Measurements from ENCODE around the gene BATF2.
A peak's percentile ranks its signal among the peaks of the same experiment; 100 is the strongest.
"Not testable (repeated sequence)": the region's sequence is repeated elsewhere in the genome, so short reads cannot be mapped to it uniquely, and the experiment has no call there.

The BATF2 gene

DNA sequence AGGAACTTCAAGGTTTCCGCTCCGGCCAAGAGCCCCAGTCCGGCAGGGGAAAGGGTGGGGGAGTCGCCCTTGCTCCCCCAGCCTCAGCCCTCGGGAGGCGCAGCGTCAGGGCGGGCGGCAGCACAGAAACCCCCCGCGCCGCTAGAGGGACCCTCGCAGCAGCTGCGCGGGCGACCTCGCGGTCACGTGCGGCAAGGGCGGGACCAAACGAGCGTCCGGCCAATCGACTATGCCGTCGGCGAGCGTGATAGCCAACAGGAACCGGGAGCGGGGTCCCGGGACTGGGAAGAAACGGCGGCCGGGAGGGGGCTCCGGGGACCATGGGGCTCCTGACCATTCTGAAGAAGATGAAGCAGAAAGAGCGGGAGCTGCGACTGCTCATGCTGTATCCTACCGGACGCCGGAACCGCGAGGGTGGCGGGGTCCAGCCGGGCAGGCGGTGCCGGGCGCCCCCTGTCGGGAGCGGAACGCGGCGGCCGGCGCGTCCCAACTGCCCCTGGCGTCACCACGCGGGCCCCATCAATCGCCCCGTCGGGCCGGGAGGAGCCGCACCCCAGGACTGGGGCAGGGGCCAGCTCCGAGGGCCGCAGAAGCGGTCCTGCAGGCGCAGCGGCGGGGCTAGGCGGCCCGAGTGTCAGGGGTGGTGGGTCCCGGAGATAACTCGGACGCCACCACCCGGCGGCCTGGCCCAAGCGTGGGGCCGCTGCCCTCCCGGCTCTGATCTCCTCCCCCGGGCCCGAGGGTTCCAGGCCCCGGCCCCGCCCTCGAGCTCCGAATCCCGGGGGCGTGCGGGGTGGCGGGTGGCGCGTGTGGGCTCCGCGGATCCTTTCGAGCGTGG is 17.3 kb upstream of the BATF2 start, which contains the start of gene ARL2:
ARL2 (plus strand) TSS at position 273 of the 838 bp plus-strand sequence; CDS start at position 321, 48 bp downstream.
- DNase-seq (ENCODE audit: low spot score): peak; percentile 95

DNA sequence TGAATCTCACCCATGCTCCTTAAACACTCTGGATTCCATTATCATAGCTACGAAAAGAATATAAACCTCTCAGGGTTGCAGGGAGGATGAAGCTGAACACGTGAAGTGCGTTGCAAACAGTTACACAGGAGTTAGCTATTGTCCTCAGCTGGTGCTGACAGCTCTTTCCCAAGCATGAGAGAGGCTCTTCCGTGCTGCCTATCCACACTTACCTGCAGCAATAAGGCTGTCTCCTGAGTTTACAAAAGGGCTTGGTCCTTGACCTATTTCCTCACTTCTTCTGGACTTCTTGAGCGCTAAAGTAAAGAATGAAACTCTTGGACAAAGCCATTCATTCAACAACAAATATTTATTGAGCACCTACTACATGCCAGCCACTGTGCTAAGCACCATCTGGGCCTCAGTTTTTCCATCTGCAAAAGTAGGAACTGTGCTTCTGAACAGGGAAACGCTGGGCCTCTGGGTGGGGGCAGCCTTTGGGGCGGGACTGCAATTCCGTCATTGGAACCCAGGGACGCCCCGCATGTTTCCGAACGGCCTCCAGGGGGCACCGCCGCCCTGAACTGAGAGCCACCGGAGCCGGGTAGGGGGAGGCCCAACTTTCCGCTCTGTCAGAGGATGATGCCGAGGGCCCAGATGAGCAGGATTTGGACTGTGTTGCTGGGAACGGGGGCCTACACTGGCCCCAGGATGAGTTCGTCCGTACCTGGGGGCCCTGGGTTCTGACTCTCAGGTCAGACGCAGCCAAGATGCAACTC is 16.5 kb upstream of the BATF2 start:
- DNase-seq (ENCODE audit: low spot score): peak; percentile 95

DNA sequence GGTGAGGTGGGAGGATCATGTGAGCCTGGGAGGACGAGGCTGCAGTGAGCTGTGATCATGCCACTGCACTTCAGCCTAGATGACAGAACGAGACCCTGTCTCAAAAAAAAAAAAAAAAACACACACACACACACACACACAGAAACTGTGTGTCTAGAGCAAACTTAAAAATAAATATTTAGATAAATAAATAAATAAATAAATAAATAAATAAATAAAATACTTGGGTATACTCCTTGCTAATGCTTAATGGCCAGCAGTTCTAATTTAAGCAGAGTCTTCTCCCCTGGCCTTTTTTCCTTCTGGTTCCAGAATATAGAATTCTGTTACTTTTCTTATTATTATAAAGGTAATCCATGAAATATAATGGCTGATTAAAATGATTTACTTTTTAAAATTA is 12.1 kb upstream of the BATF2 start:
- DNase-seq (ENCODE audit: low spot score): no peak

DNA sequence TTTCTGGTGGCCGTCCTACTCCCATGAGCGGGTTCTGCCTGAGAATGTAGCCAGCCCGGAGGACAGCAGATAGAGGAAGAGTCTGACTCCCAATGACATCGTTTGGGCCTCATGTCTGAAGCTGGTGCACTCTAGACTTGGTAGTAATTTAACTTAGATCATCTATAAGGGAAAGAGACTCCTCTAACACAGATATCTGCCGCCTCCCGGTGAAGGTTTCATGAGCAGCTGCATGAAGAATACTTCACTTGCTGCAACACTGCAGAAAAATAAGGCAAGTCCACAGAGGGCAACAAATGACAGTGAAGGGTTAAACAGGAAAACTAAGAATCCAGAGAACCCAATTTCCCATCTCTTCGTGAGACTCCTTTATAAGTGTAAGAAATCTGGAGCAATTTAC is 11.2 kb upstream of the BATF2 start:
- no peak for DNase-seq (ENCODE audit: low spot score)

DNA sequence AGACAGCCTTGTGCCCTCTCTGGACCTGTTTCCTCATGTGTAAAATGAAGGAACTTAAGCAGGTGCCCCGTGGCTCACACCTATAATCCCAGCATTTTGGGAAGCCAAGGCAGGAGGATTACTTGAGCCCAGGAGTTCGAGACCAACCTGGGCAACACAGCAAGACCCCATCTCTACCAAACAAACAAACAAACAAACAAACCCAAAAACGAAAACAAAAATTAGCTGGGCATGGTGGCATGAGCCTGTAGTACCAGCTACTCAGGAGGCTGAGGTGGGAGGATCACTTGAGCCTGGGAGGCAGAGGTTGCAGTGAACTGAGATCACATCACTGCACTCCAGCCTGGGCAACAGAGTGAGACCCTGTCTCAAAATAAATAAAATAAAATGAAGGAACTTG is 7.2 kb upstream of the BATF2 start:
- not testable (repeated sequence) for DNase-seq (ENCODE audit: low spot score)

DNA sequence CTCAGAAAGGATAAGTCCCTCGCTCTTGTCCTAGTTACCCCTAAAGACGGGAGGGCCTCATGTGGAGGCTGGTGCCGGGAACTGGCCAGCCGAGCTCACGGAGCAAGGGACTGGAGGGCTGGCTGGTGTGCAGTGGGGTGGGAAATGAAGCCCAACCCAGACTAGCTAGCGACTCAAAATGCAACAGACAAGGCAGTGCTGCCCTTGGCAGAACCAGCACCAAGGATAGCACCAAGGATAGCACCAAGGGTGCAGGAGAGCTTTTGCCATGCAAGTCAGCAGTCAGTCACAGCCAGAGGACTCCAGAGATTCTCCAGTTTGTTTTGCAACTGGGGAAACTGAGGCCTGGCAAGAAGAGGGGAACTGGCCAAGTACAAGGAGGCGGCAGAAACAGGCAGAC is 6.5 kb upstream of the BATF2 start:
- no peak for DNase-seq (ENCODE audit: low spot score)

DNA sequence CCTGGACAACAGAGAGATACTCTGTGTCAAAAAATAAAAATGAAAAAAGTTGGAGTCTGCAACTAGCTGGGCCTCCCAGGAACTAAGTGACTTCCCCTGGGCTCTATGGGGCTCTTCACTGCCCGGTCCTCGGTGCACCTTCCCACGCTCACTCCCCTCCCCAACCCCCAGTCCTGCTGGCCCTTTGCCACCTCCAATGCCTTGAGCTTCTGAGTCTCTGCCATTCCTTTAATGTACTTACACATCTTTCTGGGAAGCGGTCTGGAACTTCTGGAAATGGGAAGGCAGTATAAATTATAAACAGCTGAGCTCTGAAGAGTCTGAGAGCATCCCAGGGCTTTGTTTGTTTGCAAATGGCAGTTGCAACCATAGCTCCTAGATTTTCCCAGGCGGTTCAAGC is 5.9 kb upstream of the BATF2 start:
- no peak for DNase-seq (ENCODE audit: low spot score)

DNA sequence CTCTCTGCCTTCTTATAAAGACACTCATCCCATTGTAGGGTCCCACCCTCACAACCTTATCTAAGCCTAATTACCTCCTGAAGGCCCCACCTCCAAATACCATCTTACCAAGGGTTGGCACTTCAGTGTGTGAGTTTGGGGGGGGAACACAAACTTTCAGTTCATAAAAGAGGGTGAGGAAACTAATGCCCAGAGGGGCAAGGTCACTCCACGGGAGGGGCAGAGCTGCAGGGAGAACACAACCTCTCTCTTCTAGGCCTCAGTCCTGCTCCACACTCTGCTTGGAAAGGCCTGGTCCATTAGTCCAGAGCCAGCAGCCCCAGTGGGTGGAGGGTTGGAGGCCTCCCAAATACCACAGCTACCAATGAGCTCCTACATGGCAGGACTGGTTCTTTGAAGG is 2.7 kb upstream of the BATF2 start:
- DNase-seq (ENCODE audit: low spot score): no peak

DNA sequence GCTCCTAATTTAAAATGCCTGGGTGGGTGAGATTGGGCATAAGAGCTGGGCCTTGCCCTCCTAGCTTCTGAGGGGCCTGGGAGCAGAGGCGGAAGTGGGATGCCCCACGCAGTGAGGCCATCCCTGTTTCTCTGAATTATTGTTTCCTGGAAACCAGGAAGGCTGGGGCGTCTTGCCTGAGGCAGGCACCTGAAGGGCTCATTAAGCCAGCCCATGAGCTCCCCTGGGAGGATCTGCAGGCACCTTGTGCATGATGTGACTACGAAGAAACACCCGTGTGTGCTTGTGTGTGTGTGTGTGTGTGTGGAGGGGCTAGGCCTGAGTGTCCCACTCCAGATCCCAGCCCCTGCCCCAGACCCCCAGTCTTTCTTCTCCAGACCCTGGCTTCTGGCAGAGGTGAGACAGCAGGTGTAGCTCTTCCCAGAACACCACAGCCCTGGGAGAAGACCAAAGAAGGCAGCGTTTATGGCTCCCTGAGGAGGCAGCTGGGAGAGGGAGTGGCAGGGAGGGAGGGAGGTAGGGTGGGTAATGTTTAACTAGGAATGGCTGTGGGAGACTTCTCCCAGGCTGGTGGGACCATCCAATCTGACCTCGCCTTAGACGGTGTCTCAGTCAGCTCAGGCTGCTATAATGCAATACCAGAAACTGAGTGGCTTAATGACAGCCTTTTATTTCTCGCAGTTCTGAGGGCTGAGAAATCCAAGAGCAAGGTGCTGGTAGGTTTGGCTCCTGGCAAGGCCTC is 2.1 kb upstream of the BATF2 start:
- DNase-seq (ENCODE audit: low spot score): no peak

DNA sequence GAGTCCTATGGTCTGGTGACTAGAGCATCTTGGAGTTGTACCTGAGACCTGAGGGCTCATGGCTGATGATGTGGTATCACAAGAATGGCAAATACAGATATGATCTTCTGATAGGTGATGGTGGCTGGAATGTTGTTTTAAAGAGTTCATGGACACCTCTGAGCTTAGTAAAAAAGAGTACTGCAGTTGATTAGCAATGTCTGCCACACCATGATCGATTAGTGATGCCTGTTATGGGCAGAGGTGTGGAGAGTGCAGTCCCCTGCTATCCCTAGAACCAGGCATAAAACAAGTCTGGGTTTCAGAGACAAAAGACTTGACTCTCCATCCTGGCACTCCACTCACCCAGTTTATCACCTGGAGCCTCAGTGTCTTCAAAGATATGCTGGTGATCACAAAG is 1.4 kb upstream of the BATF2 start:
- DNase-seq (ENCODE audit: low spot score): no peak

DNA sequence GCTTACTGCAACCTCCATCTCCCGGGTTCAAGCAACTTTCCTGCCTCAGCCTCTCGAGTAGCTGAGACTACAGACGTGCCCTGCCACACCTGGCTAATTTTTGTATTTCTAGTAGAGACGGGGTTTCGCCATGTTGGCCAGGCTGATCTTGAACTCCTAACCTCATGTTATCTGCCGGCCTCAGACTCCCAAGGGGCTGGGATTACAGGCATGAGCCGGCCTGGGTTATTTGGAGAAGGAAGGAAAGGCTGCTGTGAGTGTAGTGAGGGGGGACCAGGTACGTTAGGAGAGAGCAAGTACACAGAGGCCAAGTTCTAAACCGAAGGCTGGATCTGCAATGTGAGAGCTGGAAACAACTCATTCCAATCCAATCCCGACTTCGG is 453 bp downstream of the BATF2 start:
- DNase-seq (ENCODE audit: low spot score): no peak

DNA sequence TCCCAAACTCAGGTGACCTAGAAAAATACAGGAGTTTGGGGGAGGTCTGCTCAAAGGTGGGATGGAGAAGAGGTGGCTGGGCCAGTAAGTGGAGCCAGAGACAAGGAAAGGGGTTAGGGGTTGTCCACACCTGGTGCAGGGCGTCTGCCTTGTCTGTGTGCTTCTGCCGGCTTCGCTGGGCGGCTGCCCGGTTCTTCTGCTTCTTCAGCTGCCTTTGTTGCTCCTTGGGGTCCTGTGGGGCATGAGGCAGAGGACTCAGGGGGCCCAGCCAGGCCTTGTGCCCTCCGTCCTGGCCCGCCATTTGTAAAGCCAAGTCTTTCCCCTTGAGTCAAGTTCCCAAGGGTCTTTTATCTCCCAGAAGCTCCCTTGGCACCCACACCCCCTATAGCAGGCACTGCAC is 2.5 kb downstream of the BATF2 start:
- DNase-seq (ENCODE audit: low spot score): no peak

DNA sequence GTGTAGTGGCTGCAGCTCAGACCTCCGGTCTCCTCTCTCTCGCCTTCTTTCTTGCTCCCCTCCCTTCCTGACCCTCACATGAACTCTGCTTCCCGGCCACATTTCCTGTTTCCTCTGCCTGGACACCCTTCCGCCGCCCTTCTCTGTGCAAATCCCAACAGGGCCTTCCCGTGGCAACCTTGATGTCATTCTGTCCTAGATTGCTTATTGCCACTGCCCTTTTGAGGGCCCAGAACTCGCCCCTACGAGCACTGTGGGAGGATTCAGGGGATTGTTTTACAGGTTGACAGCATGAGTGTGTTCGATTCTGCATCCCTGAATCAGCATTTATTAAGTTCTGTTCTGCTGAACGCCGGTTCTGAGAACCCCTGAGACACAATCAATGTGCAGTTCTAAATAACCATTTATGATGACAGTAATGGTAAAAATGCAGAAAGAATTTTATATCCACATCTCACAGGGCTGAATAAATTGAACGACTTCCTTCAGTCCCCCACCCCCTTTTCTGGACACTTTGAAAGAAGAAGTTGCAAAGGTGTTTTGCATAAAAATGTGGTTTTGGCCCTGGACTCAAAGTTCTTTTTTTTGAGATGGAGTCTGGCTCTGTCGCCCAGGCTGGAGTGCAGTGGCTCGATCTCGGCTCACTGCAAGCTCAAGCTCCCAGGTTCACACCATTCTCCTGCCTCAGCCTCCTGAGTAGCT is 6.4 kb downstream of the BATF2 start:
- peak; percentile 44 for DNase-seq (ENCODE audit: low spot score)

DNA sequence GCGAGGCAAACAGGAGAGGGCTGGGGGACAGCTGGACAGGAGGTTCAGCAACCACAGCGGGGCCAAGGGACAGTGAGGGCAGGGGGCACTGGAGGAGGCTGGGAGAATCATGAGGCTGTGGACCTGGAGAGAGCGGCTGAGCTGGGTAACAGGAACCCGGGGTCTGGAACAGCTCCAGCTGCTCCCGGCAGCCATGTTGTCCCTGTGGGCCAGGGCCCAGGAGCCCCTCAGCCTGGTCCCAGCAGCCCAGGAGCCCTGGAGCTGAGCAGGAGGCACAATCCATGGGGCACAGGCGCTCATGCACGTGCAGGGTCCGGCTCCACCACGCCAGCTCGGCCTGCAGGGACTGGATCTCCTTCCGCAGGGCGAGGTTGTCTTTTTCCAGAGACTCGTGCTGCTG is 7.4 kb downstream of the BATF2 start:
- no peak for DNase-seq (ENCODE audit: low spot score)

DNA sequence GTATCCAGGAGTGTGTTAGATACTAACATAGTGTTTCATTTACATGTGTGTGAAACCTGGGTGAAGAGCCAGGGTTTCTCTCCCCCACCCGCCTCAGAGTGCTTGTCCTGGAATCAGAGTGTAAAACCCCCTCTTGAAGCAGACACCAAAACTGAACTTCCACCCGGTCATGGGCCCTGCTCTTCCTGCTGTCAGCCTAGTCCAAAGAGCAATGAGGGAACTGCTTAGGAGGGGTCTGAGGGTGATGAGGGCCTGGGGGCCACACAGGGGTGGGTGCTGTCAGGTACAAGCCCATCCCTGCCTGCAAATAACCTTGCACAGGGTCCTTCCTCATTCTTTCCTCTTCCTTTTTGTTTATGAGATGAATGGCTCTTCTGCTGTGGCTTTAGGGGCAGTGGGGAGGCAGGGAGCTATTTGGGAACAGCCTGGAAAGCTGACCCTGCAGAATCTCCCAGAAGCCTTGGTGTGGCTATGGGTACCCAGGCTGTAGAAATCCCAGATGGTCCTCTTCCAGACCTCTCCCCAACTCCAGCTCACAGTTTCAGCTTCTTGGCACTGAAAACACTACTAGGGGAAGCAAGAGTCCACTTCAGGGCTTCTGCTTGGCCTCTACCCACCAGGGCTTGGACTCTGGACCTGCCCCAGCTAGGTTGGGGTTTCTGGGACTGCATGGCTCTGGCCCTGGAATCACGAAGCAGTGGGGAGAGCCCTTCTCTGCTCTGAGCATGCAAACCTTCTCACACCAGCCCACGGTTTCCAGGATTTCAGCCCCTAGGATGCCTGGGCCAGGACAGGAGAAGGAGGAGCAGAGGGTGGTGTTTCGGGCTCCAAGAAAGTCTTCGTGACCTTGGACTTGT is 8.5 kb downstream of the BATF2 start:
- no peak for DNase-seq (ENCODE audit: low spot score)

DNA sequence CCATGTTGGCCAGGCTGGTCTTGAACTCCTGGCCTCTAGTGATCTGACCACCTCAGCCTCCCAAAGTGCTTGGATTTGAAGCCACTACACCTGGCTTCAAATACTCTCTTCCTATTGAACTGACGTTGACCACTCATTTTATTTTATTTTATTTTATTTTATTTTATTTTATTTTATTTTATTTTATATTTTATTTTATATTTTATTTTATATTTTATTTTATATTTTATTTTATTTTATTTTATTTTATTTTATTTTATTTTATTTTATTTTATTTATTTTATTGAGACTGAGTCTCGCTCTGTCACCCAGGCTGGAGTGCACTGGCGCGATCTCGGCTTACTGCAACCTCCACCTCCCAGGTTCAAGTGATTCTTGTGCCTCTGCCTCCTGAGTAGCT is 13.4 kb downstream of the BATF2 start:
- not testable (repeated sequence) for DNase-seq (ENCODE audit: low spot score)

DNA sequence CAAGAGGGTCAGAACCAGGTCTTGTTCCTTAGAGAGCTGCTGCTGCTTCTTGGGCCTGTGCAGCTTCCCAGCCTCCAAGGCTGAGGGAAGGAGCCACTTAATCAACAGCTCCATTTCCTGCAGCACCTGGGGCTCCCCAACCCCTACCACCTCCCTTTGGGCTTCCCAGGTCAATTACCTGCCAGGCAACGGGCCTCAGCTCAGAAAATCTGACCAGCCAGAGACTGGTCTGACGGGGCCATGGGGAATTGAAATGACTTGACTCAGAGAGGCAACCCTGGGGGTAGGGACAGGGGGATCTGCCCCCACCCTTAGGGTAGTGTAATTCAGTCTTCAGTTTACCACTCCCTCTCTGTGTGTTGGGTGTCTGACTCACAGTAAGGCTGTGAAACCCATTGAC is 20.1 kb downstream of the BATF2 start:
- no peak for DNase-seq (ENCODE audit: low spot score)

DNA sequence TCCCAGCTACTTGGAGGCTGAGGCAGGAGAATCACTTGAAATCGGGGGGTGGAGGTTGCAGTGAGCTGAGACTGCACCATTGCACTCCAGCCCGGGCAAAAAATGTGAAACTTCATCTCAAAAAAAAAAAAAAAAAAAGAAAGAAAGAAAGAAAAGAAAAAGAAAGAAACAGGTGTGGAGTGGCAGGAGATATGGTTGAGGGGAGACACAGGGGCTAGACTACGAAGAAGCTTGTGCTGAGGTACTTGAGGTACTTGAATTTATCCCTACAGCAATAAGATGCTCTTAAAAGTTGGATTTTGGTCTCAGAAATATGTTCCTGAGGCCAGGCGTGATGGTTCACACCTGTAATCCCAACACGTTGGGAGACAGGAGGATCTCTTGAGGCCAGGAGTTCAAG is 22.6 kb downstream of the BATF2 start:
- no peak for DNase-seq (ENCODE audit: low spot score)

DNA sequence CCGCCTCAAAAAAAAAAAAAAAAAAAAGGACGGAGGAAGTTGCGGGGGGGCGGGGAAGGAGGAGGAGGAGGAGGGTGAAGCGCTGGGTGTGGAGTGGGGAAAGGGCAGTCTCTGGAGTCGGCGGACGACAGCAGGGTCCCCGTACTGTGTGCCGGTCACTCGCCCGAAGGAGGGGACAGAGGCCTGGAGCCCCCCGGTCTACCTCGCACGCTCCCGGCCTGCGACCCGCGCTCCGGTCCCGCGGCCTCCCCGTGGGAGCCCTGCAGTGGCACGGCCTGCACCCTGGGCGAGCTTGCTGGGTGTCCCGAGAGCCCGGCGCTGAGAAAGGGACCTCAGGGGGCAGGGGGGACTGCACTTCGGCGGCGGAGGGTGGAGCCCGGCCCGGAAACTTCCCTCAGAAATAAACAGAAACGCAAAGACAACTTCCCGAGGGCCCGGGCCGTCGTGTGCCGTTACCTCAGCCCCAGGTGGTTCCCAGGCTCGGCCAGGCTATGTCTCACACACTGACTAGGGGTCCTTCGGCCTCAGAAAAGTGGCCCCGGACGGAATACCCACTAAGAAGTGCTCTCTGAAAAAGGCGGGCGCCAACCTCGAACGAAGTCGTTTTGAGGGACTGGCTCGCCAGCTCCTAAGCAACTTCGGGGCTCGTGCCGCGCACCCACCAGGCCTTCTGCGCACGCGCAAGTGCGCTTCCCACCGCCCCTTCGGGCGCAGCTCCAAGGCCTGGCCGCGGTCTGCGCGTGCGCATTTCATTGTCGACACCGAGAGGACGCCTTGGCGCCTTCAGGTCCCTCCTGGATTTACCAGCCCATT is 25.1 kb downstream of the BATF2 start, which contains the start of gene MAJIN:
MAJIN (minus strand) TSS at position 688 of the 813 bp plus-strand sequence. CDS start 12,703 bp downstream, outside the sequence.
- DNase-seq (ENCODE audit: low spot score): peak; percentile 96

DNA sequence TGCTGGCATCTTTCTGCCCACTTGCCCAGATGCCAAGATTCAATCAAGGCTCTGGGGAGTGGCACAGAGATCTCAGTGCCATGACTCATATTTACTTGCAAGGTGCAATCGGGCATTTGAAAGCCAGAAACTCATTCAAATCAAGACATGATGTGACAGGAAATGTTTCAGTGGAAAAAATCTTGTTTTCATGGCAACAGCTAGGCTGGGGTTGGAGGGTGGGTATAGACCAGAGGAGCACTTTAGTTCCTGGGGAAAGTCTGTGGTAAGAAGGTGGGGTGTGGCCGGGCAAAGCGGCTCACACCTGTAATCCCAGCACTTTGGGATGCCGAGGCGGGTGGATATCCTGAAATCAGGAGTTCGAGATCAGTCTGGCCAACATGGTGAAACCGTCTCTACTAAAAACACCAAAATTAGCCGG is 26.0 kb downstream of the BATF2 start:
- no peak for DNase-seq (ENCODE audit: low spot score)
